HepG2 (cell line): Measurements from ENCODE around the gene RAB30. TPM values are rescaled to one million over a fixed set of nuclear protein-coding genes. Genes with fewer than 3 reads are reported as not detected.
A peak's percentile ranks its signal among the peaks of the same experiment; 100 is the strongest.

Experiments used
- AGO1 ChIP-seq: fragments of 200-400 bp; formaldehyde crosslinking; IDR thresholded peaks from 2 replicates; pipeline ENCODE4 v1.6.1; 2017; ENCODE audit warnings: mild to moderate bottlenecking, low read depth, low read length, moderate library complexity; ENCODE audit not compliant: poor library complexity, severe bottlenecking
- BHLHE40 ChIP-seq: IDR thresholded peaks from 2 replicates; pipeline ENCODE4 v1.6.1; 2011; ENCODE audit warnings: low read length, improper control_type of control experiment
- GABPB1 ChIP-seq: IDR thresholded peaks from 2 replicates; pipeline ENCODE4 v1.6.1; 2016; ENCODE audit warnings: mild to moderate bottlenecking, missing genetic modification reagents, moderate library complexity, missing compliant biosample characterization
- MAZ ChIP-seq, 2 experiments: sonication (generic) in 1 of 2; formaldehyde crosslinking in 1 of 2; IDR thresholded peaks; 2 replicates each; pipeline versions ENCODE4 v1.5.0 to v1.6.1; 2012 to 2020; ENCODE audit warnings: low read depth in 2 of 2, mild to moderate bottlenecking in 2 of 2, borderline replicate concordance in 1 of 2, improper control_type of control experiment in 1 of 2, low read length in 1 of 2, missing genetic modification reagents in 1 of 2, moderate library complexity in 1 of 2
- ZBTB10 ChIP-seq: sonication (generic); formaldehyde crosslinking; IDR thresholded peaks from 2 replicates; pipeline ENCODE4 v1.4.0; 2020; ENCODE audit warnings: missing genetic modification reagents, borderline replicate concordance
- ZNF160 ChIP-seq: sonication (generic); formaldehyde crosslinking; IDR thresholded peaks from 2 replicates; pipeline ENCODE4 v1.8.0; 2022; ENCODE audit warnings: mild to moderate bottlenecking, inconsistent platforms, missing genetic modification reagents
- ZNF180 ChIP-seq: sonication (generic); formaldehyde crosslinking; IDR thresholded peaks from 2 replicates; pipeline ENCODE4 v1.4.0; 2020; ENCODE audit warnings: low read depth, missing genetic modification reagents, borderline replicate concordance
- ZNF292 ChIP-seq: sonication (generic); formaldehyde crosslinking; IDR thresholded peaks from 2 replicates; pipeline ENCODE4 v1.8.1; 2022; ENCODE audit warnings: mild to moderate bottlenecking, low read depth, missing genetic modification reagents, borderline replicate concordance
- ZNF446 ChIP-seq: sonication (generic); formaldehyde crosslinking; IDR thresholded peaks from 2 replicates; pipeline ENCODE4 v1.5.0; 2020; ENCODE audit warnings: mild to moderate bottlenecking, missing genetic modification reagents
- ZNF557 ChIP-seq: sonication (generic); formaldehyde crosslinking; IDR thresholded peaks from 2 replicates; pipeline ENCODE4 v1.4.0; 2020; ENCODE audit warnings: missing genetic modification reagents
- ZNF562 ChIP-seq: sonication (generic); formaldehyde crosslinking; IDR thresholded peaks from 2 replicates; pipeline ENCODE4 v1.8.0; 2022; ENCODE audit warnings: missing genetic modification reagents, borderline replicate concordance
- ZNF570 ChIP-seq: sonication (generic); formaldehyde crosslinking; IDR thresholded peaks from 2 replicates; pipeline ENCODE4 v1.4.0; 2020; ENCODE audit warnings: mild to moderate bottlenecking, missing genetic modification reagents, borderline replicate concordance
- ZNF687 ChIP-seq: sonication (generic); formaldehyde crosslinking; IDR thresholded peaks from 2 replicates; pipeline ENCODE4 v1.5.1; 2020; ENCODE audit warnings: mild to moderate bottlenecking, missing genetic modification reagents, moderate library complexity
- ZNF784 ChIP-seq: sonication (generic); formaldehyde crosslinking; IDR thresholded peaks from 2 replicates; pipeline ENCODE4 v1.5.1; 2020; ENCODE audit warnings: missing genetic modification reagents, mild to moderate bottlenecking, borderline replicate concordance
- ZNF792 ChIP-seq: IDR thresholded peaks from 2 replicates; pipeline ENCODE4 v1.6.1; 2016
- ZNF816 ChIP-seq: sonication (generic); formaldehyde crosslinking; IDR thresholded peaks from 2 replicates; pipeline ENCODE4 v1.8.0; 2022; ENCODE audit warnings: missing genetic modification reagents, mild to moderate bottlenecking, borderline replicate concordance
- ZNF891 ChIP-seq: sonication (generic); formaldehyde crosslinking; IDR thresholded peaks from 2 replicates; pipeline ENCODE4 v1.5.0; 2020; ENCODE audit warnings: mild to moderate bottlenecking, missing genetic modification reagents
- ZSCAN9 ChIP-seq: IDR thresholded peaks from 2 replicates; pipeline ENCODE4 v1.6.1; 2016; ENCODE audit warnings: borderline replicate concordance
- polyA plus RNA-seq, 8 experiments: library from polyadenylated mRNA; depleted of rRNA in 3 of 8; stranded (reverse) in 7 of 8; unstranded in 1 of 8; fragments of >200 nt; fragmentation: Illumina TruSeq in 4 of 8; extraction: Trizol in 4 of 8; gene quantifications; 2 replicates each; pipeline versions ENCODE4 v1.2.1 to v1.2.3, GENCODE V29; 2011 to 2016; ENCODE audit warnings: low read depth in 4 of 8, missing spikeins in 1 of 8, mixed read lengths in 1 of 8; ENCODE audit not compliant: insufficient read depth in 1 of 8
- total RNA-seq, 5 experiments: library from RNA; depleted of rRNA; stranded (reverse); fragments of >200 nt; fragmentation: Illumina TruSeq; extraction: Trizol; gene quantifications; 2 replicates each; pipeline ENCODE4 v1.2.3, GENCODE V29; 2016; ENCODE audit warnings: low read depth in 1 of 5
- TF ChIP-seq, protein P1 (sequence below): IDR thresholded peaks from 2 replicates; pipeline ENCODE4 v1.6.1; 2016

The RAB30 gene
- total and polyA plus RNA-seq, 2 of the 13 experiments (the other 11 are each of a cell fraction or from before 2014, with no cell fraction given) = 3.7 to 5.0 TPM

GRCh38 chr11:83071567-83072349, at the start of gene RAB30 (continued):
- TF ChIP-seq ZNF687 = peak; percentile 86
- TF ChIP-seq ZNF446 (CRISPR knock-in tag) = 0 out of 2 replicates have a peak, but pooled peaks have one; percentile 55
- peak; percentile 92 for TF ChIP-seq ZNF816 (CRISPR knock-in tag)
- TF ChIP-seq, protein P1, sequence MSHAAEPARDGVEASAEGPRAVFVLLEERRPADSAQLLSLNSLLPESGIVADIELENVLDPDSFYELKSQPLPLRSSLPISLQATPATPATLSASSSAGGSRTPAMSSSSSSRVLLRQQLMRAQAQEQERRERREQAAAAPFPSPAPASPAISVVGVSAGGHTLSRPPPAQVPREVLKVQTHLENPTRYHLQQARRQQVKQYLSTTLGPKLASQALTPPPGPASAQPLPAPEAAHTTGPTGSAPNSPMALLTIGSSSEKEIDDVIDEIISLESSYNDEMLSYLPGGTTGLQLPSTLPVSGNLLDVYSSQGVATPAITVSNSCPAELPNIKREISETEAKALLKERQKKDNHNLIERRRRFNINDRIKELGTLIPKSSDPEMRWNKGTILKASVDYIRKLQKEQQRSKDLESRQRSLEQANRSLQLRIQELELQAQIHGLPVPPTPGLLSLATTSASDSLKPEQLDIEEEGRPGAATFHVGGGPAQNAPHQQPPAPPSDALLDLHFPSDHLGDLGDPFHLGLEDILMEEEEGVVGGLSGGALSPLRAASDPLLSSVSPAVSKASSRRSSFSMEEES (CRISPR knock-in tag) = peak; percentile 26
- TF ChIP-seq ZNF160 (CRISPR knock-in tag) = peak; percentile 81
- TF ChIP-seq ZNF792 (CRISPR knock-in tag) = peak; percentile 92
- TF ChIP-seq ZNF784 (CRISPR knock-in tag) = peak; percentile 64; the same call in 1 of the 2 replicates
- no peak for TF ChIP-seq BHLHE40
- no peak for TF ChIP-seq ZNF562 (CRISPR knock-in tag)
- TF ChIP-seq ZNF570 (CRISPR knock-in tag) = no peak
- TF ChIP-seq GABPB1 (CRISPR knock-in tag) = peak; percentile 73
- peak; percentile 29; the same call in 1 of the 2 replicates for TF ChIP-seq ZBTB10 (CRISPR knock-in tag)
- TF ChIP-seq ZNF891 (CRISPR knock-in tag) = peak; percentile 72; the same call in 1 of the 2 replicates
- peak; percentile 33; the same call in 1 of the 2 replicates for TF ChIP-seq ZNF557 (CRISPR knock-in tag)
- peak; percentile 73; the same call in 1 of the 2 replicates for TF ChIP-seq ZSCAN9 (CRISPR knock-in tag)
- no peak for TF ChIP-seq ZNF180 (CRISPR knock-in tag)
- peak; percentile 98; the same call in 1 of the 2 replicates for TF ChIP-seq ZNF292 (CRISPR knock-in tag)
- no peak for TF ChIP-seq MAZ (IDR thresholded peaks at IDR 0.05; ENCODE audit: borderline replicate concordance, low read depth, low read length)
- peak; percentile 53 for TF ChIP-seq MAZ (CRISPR knock-in tag; IDR thresholded peaks at IDR 0.05; ENCODE audit: low read depth)
- peak; percentile 44 for TF ChIP-seq AGO1
